Lower lobe of right lung (tissue), 2 donors: ENCODE measurements around the gene FXR2. TPM values are rescaled to one million over a fixed set of nuclear protein-coding genes. Genes with fewer than 3 reads are reported as not detected.

Source experiments
- ATAC-seq, 2 donors: fragments of 200-7000 bp; cut with Tn5 transposase; one replicate each; pipeline ENCODE4 v1.9.1; 2020 to 2022; ENCODE audit warnings: mild to moderate bottlenecking in 2 of 2, moderate library complexity in 2 of 2
- DNase-seq: peaks from one replicate; pipeline ENCODE4 v3.0.0-alpha.2; 2020
- H3K27ac ChIP-seq: fragments of 200-600 bp; one replicate; pipeline ENCODE4 v1.8.0; 2022
- H3K27me3 ChIP-seq: fragments of 200-600 bp; one replicate; pipeline ENCODE4 v1.8.0; 2022; ENCODE audit warnings: low read depth
- H3K36me3 ChIP-seq: fragments of 200-600 bp; one replicate; pipeline ENCODE4 v1.8.0; 2022; ENCODE audit warnings: mild to moderate bottlenecking
- H3K4me1 ChIP-seq: fragments of 200-600 bp; one replicate; pipeline ENCODE4 v1.8.0; 2022
- H3K4me3 ChIP-seq: fragments of 200-600 bp; one replicate; pipeline ENCODE4 v1.8.0; 2022; ENCODE audit warnings: mild to moderate bottlenecking
- H3K9me3 ChIP-seq: fragments of 200-600 bp; one replicate; pipeline ENCODE4 v1.8.0; 2022
- intact Hi-C: fragments of 100-400 bp; cut with DNase I; formaldehyde crosslinking; loops from one replicate; pipeline ENCODE4 v1.11.0; 2022
- total RNA-seq: library from RNA; stranded (reverse); fragmentation: NEBNext Ultra II Directional; extraction: Animal tissue kit (Norgen Biotek cat#: 25700); gene quantifications from one replicate; pipeline ENCODE4 v1.2.1, GENCODE V29; 2021
- TF ChIP-seq, protein P1 (sequence below): fragments of 200-600 bp; IDR thresholded peaks from one replicate; pipeline ENCODE4 v1.8.0; 2022; ENCODE audit warnings: antibody characterized with exemption, mild to moderate bottlenecking
- donor health status: DM: no; HTN: yes; CAD: no; lungs with severe emphysema.

Gene FXR2
- total RNA-seq, 1 donor from 2014 or later: 36.0 TPM

DNA sequence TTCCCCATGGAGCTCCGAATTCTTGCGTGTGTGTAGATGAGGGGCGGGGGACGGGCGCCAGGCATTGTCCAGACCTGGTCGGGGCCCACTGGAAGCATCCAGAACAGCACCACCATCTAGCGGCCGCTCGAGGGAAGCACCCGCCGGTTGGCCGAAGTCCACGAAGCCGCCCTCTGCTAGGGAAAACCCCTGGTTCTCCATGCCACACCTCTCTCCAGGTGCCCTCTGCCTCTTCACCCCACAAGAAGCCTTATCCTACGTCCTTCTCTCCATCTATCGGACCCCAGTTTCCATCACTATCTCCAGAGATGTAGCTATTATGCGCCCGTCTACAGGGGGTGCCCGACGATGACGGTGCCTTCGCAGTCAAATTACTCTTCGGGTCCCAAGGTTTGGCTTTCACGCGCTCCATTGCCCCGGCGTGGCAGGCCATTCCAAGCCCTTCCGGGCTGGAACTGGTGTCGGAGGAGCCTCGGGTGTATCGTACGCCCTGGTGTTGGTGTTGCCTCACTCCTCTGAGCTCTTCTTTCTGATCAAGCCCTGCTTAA lies 53.6 kb downstream of the FXR2 start:
- H3K36me3 ChIP-seq: peaks cover 39% of the 10 kb centered on the region
- H3K4me3 ChIP-seq: peak overlapping the region; percentile 94
- H3K27ac ChIP-seq: peak overlapping the region; percentile 95
- DNase-seq: peak; percentile 95
- peak; percentile 81 to 85 for ATAC-seq
- TF ChIP-seq, protein P1, sequence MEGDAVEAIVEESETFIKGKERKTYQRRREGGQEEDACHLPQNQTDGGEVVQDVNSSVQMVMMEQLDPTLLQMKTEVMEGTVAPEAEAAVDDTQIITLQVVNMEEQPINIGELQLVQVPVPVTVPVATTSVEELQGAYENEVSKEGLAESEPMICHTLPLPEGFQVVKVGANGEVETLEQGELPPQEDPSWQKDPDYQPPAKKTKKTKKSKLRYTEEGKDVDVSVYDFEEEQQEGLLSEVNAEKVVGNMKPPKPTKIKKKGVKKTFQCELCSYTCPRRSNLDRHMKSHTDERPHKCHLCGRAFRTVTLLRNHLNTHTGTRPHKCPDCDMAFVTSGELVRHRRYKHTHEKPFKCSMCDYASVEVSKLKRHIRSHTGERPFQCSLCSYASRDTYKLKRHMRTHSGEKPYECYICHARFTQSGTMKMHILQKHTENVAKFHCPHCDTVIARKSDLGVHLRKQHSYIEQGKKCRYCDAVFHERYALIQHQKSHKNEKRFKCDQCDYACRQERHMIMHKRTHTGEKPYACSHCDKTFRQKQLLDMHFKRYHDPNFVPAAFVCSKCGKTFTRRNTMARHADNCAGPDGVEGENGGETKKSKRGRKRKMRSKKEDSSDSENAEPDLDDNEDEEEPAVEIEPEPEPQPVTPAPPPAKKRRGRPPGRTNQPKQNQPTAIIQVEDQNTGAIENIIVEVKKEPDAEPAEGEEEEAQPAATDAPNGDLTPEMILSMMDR: peak; percentile 86
- intact Hi-C loops: no loop called here
- no peaks in the 10 kb centered on the region for H3K27me3 ChIP-seq
- peaks cover 72% of the 10 kb centered on the region for H3K4me1 ChIP-seq
- H3K9me3 ChIP-seq: no peaks in the 10 kb centered on the region

DNA sequence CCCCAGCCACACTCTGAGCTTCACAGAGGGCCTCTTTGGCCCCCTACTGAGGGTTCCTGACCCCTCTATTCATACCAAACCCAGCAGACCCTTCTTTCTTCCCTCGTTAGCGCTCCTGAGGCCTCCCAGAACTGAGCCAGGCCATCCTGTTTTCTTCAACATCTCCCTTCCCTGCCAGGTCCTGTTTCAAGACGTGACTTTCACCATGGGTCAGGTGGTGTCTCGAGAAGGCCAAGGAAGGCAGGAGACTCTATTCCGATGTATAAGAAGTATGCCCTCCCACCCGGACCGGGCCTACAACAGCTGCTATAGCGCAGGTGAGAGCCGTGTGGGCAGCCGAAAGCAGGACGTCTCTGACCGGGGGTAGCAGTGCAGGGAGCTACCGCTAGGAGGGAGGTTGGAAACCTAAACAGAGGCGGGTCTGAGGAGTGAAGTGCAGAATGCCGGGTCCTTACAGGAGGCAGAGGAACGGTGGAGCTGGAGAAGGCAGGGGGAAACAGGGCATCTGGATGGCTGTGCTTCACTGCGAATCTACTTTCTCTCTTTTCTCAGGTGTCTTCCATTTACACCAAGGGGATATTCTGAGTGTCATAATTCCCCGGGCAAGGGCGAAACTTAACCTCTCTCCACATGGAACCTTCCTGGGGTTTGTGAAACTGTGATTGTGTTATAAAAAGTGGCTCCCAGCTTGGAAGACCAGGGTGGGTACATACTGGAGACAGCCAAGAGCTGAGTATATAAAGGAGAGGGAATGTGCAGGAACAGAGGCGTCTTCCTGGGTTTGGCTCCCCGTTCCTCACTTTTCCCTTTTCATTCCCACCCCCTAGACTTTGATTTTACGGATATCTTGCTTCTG lies 54.3 kb downstream of the FXR2 start:
- H3K27ac ChIP-seq: peak overlapping the region; percentile 95
- H3K9me3 ChIP-seq: no peaks in the 10 kb centered on the region
- peak overlapping the region; percentile 94 for H3K4me3 ChIP-seq
- ATAC-seq: peak; percentile 39 to 54
- DNase-seq: peak; percentile 80
- H3K27me3 ChIP-seq: no peaks in the 10 kb centered on the region
- TF ChIP-seq, protein P1: peak; percentile 36
- H3K4me1 ChIP-seq: peaks cover 72% of the 10 kb centered on the region
- H3K36me3 ChIP-seq: peaks cover 32% of the 10 kb centered on the region
- intact Hi-C loops: no loop called here

DNA sequence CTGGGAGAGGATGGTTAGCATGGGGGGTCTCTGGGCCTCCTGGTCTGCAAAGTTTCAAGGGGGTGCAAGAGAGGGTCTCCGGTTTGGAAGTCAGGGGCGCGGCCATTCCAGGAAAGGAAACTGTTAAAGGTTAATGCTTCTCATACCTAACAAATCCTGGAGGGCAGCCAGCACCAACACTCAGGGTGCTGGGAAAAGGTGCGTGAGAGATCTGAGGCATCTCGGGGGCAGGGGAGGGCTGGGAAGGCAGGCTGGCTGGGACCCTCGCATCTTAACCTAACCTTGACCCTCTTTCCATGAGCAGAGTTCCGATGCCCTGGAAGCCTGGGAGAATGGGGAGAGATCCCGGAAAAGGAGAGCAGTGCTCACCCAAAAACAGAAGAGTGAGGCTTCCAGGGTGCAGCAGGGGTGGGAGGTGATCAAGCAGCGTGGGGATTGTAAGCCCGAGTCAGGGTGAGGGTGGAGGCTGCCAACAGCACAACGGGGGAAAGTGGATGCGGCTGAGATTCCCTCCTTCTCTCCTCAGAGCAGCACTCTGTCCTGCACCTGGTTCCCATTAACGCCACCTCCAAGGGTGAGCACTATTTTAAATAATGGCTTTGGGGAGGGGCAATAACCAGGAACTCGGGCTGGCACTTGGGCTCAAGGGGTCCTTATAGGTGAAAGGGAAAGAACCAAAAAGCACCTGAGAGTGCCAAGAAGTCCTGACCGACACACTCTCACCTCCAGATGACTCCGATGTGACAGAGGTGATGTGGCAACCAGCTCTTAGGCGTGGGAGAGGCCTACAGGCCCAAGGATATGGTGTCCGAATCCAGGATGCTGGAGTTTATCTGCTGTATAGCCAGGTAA lies 55.2 kb downstream of the FXR2 start:
- TF ChIP-seq, protein P1: no peak
- peaks cover 72% of the 10 kb centered on the region for H3K4me1 ChIP-seq
- DNase-seq (peak; percentile 75), ATAC-seq (peak; percentile 3 to 11)
- intact Hi-C loops: no loop called here
- H3K36me3 ChIP-seq: peaks cover 23% of the 10 kb centered on the region
- peak overlapping the region; percentile 94 for H3K4me3 ChIP-seq
- no peaks in the 10 kb centered on the region for H3K27me3 ChIP-seq
- H3K9me3 ChIP-seq: no peaks in the 10 kb centered on the region
- H3K27ac ChIP-seq: peak overlapping the region; percentile 95

DNA sequence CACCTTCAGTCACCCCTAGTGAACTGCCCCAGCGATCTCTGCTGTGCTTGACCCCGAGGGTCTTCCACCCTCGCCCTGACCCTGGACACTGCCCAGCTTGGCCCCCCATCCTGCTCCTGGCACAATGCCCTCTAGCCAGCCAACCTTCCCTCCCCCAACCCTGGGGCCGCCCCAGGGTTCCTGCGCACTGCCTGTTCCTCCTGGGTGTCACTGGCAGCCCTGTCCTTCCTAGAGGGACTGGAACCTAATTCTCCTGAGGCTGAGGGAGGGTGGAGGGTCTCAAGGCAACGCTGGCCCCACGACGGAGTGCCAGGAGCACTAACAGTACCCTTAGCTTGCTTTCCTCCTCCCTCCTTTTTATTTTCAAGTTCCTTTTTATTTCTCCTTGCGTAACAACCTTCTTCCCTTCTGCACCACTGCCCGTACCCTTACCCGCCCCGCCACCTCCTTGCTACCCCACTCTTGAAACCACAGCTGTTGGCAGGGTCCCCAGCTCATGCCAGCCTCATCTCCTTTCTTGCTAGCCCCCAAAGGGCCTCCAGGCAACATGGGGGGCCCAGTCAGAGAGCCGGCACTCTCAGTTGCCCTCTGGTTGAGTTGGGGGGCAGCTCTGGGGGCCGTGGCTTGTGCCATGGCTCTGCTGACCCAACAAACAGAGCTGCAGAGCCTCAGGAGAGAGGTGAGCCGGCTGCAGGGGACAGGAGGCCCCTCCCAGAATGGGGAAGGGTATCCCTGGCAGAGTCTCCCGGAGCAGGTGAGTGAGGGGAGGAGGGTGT lies 56.0 kb downstream of the FXR2 start, which contains the start of gene TNFSF13:
TSS of gene TNFSF13 (plus strand) at position 207 of the 776 bp plus-strand sequence. CDS start at position 497, 290 bp downstream.
- Histone ChIP-seq H3K27me3 (no peaks in the 10 kb centered on the region), H3K9me3 (no peaks in the 10 kb centered on the region), H3K36me3 (peaks cover 15% of the 10 kb centered on the region), H3K4me1 (peaks cover 66% of the 10 kb centered on the region), H3K4me3 (peak within 1 kb of the TSS; percentile 94), H3K27ac (peak within 1 kb of the TSS; percentile 95)
- intact Hi-C loops: no loop called here
- ATAC-seq (peak; percentile 31 to 33), DNase-seq (peak; percentile 79)
- TF ChIP-seq, protein P1: no peak
